GM10248 (cell line): ENCODE measurements around the gene ANGEL1.

Experiments
- CTCF ChIA-PET: fragments of 300-600 bp; sonication (Branson Sonifier 250); formaldehyde crosslinking; extraction: SDS; loops from one replicate; lab custom pipeline; 2021; ENCODE audit warnings: antibody characterized with exemption; lab: Yijun Ruan, JAX
- POLR2A ChIA-PET: fragments of 350-650 bp; sonication (Branson Sonifier 250); formaldehyde crosslinking; extraction: SDS; loops from one replicate; lab custom pipeline; 2020; ENCODE audit warnings: antibody characterized with exemption; lab: Yijun Ruan, JAX
- DNase-seq: peaks from one replicate; pipeline ENCODE4 v3.0.0; 2012; ENCODE audit errors: extremely low spot score
- CTCF ChIP-seq: IDR thresholded peaks from 2 replicates; pipeline ENCODE4 v1.5.1; 2012; ENCODE audit warnings: mild to moderate bottlenecking, low read depth; ENCODE audit errors: extremely low read depth, missing control alignments, control extremely low read depth

Gene ANGEL1

GRCh38 chr14:76768671-76769500 is 43.8 kb downstream of the ANGEL1 start:
- no peak for DNase-seq
- CTCF ChIA-PET = interaction anchor here (4.0 to 11.3 kb wide), 2 partner anchors 14 to 59 kb away, joined by 18 to 106 read pairs; no protein-coding TSS in a partner anchor
- POLR2A ChIA-PET = interaction anchor here (1.2 kb wide), 1 partner anchor 13 kb away, joined by 3 read pairs; no protein-coding TSS in a partner anchor
- no peak for TF ChIP-seq CTCF

- POLR2A ChIA-PET = no interaction called here
- peak; percentile 82 for DNase-seq
- CTCF ChIA-PET = interaction anchor here (1.7 to 11.3 kb wide), 4 partner anchors 12 to 58 kb away, joined by 4 to 106 read pairs (median 12); no protein-coding TSS in a partner anchor
- TF ChIP-seq CTCF = no peak
Measured at GRCh38 chr14:76767681-76768656, 44.7 kb downstream of the ANGEL1 start.

GRCh38 chr14:76765461-76765931 is 47.2 kb downstream of the ANGEL1 start:
- CTCF ChIA-PET = interaction anchor here (0.9 to 11.3 kb wide), 4 partner anchors 18 to 57 kb away, joined by 3 to 106 read pairs (median 4); no protein-coding TSS in a partner anchor
- DNase-seq = no peak
- POLR2A ChIA-PET = no interaction called here
- no peak for TF ChIP-seq CTCF

GRCh38 chr14:76763096-76764041 is 49.3 kb downstream of the ANGEL1 start:
- DNase-seq = no peak
- CTCF ChIA-PET = interaction anchor here (11.3 kb wide), 1 partner anchor 20 kb away, joined by 106 read pairs; no protein-coding TSS in a partner anchor
- no peak for TF ChIP-seq CTCF
- POLR2A ChIA-PET = no interaction called here

GRCh38 chr14:76762411-76763095 is 50.1 kb downstream of the ANGEL1 start:
- POLR2A ChIA-PET = no interaction called here
- no peak for TF ChIP-seq CTCF
- DNase-seq = no peak
- CTCF ChIA-PET = no interaction called here
